MV-4-11 (cell line): Measurements from ENCODE around the gene PTCH1.

Source experiments
- DNase-seq: peaks from one replicate; lab custom pipeline; 2025; lab: John Stamatoyannopoulos, UW

PTCH1 gene

GRCh38 chr9:95516734-95517558 lies at the start of gene PTCH1:
PTCH1 (minus strand) TSS chr9:95516971.
- DNase-seq: no peak

- no peak for DNase-seq
Measured at GRCh38 chr9:95565982-95566381, 49.2 kb upstream of the PTCH1 start.

DNA sequence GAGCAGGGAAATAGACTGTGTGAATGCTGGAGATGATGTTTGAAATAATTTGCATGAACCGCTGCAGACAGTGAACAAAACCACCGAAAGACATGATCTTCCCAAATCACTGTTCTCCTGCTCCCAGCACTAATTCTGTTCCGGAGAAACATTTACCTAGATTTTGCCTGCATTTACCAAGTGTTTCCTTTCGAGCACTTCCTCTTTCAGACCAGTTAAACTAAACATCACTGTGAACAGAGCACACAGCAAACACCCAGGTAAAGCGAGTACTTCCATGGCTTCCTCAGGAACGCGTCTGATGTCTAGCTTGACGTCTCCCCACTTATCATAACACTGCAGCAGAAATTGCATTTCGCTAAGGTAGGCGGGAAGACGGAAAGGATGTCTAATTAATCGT lies 45.1 kb upstream of the PTCH1 start:
- DNase-seq: no peak

GRCh38 chr9:95557142-95557541 lies 40.4 kb upstream of the PTCH1 start:
- DNase-seq: no peak

GRCh38 chr9:95556521-95556920 lies 39.8 kb upstream of the PTCH1 start:
- no peak for DNase-seq

DNA sequence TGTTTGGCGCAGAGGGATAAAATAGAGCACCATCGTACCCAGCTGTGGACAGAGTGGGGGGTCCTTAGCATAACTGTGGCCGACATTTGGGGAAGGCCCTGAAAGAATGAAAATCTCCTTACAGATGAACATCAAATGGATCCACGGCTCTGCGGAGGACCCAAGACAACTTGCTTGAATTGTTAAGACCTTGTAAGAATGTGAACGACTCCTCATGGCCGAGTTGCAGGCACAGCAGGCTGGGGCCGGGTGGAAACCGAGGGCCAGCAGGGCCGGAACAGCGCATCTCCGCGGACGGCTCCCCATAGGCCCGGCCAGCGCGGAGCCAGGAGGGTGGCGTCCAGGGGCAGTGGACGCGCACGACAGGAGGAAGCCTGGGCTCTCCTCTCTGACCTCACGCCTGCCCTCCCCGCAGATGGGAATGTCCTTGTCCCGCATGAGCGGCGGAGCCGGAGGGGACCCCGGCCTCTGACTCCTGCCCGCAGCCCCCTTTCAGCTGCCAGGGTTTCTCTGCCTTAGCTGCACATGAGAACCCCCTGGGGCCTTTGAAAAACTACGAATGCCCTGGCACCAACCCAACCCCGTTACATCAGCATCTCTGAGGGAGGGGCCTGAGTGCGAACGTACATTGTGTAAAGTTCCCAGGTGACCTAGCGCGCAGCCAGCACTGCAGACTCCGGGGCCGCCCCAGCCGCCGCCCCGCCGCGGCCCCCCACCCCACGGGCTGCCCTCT lies 36.2 kb upstream of the PTCH1 start:
- DNase-seq: no peak

DNA sequence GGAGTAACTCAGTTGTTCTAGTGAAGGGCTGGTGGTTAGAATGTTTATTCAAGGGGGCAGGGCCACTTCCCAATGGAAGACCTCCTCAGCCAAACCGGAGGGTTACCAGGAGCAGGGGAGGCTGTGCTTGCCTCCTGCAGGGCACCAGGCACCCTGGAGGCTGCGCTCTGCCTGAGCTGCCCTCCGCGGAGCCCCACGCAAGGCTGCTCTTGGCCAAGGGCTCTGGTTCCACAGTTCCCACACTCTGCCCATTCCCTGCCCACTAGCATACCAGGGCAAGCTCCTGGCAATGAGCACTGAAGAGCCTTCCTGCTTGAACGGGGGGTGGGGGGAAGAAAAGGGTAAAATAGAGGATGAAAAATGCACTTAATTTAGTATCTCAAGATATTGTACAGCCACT lies 35.5 kb upstream of the PTCH1 start:
- no peak for DNase-seq

GRCh38 chr9:95551406-95551805 lies 34.6 kb upstream of the PTCH1 start:
- DNase-seq: no peak

DNA sequence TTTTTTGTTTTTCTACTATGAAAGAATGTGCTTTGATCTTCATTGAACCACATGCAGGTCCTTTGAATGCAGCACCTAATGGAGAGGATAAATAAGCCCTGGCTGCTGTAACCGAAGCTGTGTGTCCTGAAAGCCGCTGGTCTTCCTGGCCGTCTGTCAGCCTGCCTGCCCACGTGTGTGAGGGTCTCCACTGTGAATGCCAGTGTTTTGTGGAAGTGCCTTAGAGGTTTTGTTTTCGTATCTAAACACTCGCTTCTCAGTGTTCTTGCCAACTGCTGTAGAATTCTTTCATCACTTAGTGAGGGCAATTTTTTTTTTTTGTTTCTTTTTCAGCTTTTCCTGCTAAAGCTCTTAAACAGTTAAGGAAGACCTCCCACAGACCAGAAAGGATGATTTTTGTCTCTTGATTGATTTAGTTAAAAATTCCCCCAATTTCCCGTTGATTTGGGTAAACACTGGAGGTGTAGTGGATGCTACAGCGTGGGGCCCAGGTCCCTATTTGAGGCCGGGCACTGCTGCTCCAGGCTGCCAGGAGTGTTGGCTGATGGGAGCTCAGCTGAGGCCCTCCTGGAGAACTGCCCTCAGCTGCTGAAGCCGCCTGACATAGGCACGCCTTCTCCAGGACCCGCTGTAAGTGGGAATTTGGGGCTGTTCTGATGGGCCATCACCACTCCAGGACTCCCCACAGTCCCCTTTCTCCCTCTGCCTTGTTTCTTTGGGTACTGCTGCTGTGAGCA lies 29.2 kb upstream of the PTCH1 start:
- DNase-seq: no peak

DNA sequence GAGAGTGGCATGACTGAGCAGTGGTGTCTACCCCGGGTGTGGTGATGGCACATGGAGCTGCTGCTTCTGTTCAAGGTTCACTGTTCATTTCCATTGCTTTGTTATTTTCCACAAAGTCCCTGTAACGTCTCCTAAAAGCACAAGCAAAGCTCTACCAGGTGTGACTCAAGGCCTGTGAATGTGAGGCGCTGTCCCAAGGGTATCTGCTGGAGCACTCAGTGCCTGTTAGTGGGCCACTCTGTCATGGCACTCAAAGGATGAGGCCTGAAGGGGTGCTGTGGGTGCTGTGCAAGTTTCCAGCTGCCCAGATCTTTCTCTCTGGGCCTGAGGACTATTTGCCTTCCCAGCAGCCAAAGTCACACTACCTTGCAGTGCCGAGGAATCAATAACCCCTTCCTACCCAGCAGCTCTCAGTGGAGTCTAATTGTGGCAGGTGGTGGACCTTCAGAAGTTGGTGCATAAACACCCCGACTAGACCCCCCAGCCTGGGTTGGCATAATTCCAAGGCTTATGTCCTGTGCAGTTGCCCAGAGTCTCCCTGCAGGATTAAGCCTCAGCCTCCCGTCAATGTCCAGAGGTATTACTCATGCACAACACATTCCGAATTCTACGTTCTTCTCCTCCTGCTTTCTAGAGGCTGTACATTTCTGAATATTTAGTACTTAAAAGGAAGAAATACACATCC lies 17.4 kb upstream of the PTCH1 start:
- no peak for DNase-seq

- no peak for DNase-seq
Measured at GRCh38 chr9:95529910-95530309, 13.1 kb upstream of the PTCH1 start.

- DNase-seq: no peak
Measured at GRCh38 chr9:95528908-95529502, 12.2 kb upstream of the PTCH1 start.

GRCh38 chr9:95522871-95523370 lies 6.2 kb upstream of the PTCH1 start:
- DNase-seq: no peak

DNA sequence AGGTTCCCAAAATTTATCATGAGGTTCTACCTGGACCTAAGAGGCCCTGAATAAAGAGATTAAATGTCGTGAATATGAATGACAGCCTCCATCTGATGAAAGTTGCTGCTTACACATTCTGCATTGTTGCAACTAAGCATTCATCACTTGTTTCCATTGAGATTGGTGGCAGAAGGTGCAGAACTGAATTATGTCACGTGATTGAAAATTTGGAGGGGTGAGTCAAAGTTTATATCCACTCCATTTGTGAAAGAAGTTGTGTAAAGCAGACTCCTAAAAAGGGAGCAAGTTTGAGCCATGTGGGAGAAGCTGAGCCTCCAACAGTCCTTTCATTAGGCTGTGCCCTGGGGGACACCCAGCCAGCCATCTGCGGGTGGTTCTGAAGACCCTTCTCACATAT lies 4.9 kb upstream of the PTCH1 start:
- no peak for DNase-seq

- DNase-seq: no peak
Measured at GRCh38 chr9:95517559-95518425, 1.0 kb upstream of the PTCH1 start.

DNA sequence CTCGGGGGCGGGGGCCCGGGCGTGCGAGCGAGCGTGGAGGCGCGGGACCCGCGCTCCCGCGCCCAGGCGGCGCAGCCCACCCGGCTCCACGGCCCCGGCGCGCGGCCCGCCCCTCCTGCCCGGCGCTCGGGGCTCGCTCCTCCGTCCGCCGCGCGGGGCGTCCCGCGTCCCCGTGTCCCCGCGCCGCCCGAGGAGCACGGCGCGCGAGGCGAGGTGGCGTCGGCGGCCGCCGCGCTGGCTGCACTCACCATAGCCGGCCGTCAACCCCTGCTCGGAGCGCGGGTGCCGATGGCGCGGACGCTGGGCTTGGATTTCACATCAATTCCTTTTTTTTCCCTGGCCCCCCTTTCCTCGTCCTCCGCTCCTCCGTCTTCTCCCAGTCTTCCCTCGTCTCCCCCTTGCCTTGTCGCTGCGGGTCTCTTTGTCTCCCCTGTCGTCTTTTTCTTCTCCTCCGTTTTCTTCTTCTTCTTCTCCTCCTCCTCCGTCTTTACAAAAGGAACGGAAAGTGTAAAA lies 494 bp downstream of the PTCH1 start:
- no peak for DNase-seq

GRCh38 chr9:95515272-95516113 lies 1.3 kb downstream of the PTCH1 start:
- DNase-seq: no peak

GRCh38 chr9:95514342-95514741 lies 2.4 kb downstream of the PTCH1 start:
- no peak for DNase-seq

GRCh38 chr9:95513711-95514110 lies 3.1 kb downstream of the PTCH1 start:
- no peak for DNase-seq
